Stimulated activated CD4-positive, alpha-beta T cell treated with anti-CD3 and anti-CD28 coated beads, Interleukin-1b, Interleukin-23, amount 100 ng/mL, for 24 hours (primary cell): ENCODE data around the gene PDGFC.

Experiments
- DNase-seq, 4 experiments: peaks; one replicate each; pipeline ENCODE4 v3.0.0-alpha.2; 2020; ENCODE audit warnings: low read depth in 4 of 4, low spot score in 1 of 4

PDGFC gene

DNA sequence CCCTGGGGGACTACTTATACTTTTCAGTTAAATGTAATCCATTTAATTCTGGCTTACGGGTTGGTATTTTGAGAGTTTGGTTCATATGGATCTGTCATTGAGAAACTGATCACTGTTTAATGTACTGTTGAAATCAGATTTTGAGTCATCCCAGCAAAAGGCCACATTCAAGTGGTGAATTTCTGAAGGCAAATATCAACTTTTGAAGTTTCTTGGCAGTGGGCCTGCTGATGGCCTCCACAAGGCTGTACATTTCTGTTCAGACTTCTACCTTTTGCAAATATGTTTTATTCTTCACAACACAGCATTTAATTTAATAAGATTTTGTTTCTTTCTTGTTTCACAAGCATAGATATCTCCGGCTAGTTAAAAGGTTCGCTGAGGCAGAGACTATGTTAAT, 138.7 kb downstream of the PDGFC start:
- no peak for DNase-seq

DNA sequence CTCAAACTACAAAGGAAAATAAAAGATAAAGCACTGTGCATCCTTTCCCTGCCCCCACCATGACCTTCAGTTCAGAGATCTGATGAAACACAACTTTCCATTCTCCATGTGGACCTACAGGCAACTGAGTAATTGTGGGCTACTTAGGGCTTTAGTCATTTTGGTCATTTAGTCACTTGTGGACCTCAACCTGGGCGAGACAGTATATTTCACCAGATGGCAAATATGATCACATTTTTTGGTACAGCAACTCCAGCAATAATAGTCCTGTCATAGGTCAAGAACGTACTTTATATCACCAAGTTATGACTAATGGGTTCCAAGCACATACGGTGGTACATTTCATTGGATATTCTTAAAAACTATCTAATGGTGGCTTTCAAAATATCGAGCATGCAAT, 141.2 kb downstream of the PDGFC start:
- DNase-seq, result no peak

DNA sequence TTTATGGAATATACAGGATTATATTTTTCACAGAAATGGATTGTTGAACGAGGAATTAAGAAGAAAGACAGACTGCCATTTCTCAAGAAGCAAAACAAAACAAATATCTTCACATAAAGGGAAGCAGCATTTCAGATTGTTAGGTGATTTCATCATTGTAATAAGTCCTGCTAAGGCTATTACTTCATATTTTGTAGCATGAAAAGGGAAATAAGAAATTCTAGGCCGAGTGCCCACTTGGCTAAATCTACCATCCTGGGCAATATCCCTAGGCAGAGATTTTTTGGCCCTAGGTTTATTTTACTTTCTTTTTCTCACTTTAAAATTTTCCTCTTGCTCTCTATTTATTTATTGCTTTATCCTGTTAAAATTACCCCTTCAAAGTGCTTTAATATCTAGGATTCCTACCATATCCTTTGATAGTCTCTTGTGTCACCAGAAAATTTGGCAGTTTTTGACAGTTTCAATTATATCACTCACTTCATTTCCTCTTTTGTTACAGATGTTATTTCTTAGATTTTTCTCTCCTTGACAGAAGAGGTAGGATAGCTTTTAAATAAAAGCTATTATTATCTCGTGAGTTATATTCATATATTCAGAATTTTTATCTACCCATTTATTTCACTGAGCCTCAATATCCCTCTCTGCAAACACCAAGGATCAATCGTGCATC, 142.3 kb downstream of the PDGFC start:
- no peak for DNase-seq

DNA sequence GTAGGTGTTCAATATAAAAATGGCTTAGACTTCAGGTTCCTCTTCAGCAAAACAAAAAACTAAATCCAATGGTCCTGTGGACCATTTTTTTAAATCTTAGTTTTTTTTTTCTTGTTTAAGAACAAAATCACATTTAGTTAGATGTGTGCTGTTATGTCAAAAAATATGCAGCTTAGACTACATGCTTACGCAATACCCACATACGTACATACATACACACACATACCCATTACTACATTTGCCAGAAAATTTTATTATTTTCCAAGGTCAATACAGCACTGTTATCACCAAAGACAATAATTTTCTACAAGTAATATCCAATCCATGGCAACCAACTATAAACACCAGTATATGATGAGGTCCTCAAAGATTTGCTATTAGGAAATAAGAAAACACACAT, 144.1 kb downstream of the PDGFC start:
- no peak for DNase-seq

DNA sequence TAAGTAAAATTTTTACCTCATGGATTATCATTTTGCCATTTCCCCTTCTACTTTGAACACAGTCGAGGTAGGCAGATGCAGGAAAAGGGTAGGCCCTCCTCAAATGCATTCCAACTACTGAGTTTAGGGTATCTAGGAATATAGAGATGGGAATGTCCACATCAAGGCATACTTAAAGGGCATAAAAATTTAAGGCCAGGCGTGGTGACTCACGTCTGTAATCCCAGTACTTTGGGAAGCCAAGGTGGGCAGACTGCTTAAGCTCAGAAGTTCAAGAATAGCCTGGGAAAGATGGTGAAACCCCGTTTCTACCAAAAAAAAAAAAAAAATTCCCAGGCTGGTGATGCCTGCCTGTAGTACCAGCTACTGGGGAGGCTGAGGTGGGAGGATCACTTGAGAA, 146.5 kb downstream of the PDGFC start:
- no peak for DNase-seq

DNA sequence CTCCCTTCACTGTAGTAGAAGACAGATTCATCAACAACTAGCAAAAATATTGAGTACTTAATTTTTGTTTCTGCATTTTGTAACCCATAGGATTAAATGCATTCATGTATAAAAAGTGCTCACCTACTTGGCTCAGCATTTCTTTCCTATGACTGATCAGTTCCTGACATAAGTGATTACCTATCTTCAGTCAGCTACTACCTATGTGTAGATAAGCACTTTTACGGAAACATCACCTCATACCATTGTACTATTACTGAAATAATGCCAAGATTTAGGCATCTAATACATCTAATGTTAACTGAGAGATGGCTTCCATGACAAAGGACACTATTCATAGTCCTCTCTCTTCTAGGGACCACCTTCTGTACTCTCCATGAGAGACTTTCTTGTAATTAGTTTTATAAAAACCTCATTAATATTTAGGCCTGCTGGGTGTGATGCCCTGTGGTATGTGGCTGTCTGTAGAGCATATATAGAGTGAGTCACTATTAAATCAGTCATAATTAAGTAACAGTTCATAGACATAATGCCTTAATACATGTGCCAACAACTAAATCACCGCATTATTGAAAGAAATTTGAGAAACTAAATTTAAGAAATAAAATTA, 147.0 kb downstream of the PDGFC start:
- no peak for DNase-seq

DNA sequence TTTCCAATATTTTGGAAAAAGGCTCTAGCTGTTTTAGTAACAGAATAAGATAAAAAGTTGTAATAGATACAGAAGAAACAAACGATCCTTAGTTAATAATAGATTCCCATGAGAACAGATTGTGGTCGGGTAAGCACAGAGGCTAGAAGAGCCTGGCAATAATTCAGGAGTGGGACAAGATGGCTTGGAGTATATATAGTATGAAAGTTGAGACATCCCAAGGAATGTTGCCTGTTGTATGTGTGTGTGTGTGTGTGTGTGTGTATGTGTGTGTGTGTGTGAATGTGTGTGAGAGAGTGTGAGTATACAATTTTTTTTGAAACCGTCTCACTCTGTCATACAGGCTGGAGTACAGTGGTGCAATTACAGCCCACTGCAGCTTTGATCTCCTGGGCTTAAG, 150.7 kb downstream of the PDGFC start:
- no peak for DNase-seq

DNA sequence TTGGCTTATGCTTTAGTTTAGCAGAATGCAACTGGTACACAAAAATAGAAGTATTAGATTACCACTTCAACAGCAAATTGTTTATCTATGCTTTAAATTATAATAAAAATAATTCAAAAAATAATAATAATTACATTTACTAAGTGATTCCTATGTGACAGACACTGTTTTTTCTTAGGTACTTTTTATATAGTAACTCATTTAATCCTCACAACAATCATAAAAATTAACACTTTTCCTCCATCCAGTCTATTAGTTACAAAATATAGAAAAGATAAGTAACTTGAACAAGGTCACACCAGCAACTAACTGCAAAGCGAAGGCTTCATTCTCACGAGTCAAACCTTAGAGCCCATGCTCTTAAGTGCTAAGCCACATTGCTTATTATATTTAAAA, 155.2 kb downstream of the PDGFC start:
- no peak for DNase-seq

DNA sequence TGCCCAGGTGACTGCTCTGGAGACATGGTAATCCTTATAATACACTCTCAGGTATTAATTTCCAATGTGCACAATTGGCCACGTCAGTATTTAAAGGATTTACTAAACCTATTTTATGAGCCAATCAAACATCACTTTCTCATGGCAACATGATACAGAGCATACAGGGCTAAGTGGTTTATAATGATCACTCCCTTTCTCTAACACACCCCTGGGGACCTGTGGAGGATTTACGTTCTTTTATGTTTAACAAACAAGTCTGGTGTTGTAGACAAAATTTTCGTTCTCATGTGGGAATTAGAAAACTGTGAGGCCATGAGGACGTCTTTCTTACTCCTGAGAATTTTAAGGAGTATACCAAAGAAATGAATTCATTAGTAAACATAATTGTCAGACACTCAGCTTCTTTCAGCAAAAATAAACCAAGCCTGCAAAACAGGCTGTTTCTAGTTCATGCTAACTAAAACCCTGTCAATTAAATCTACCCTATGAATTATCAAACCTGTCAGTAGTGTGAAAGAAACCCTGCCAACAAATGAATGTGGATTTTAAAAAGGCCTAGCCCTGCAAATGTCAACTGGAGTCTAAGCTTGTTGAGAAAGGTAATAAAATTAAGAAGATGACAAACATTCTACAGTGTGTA, 155.8 kb downstream of the PDGFC start:
- no peak for DNase-seq

DNA sequence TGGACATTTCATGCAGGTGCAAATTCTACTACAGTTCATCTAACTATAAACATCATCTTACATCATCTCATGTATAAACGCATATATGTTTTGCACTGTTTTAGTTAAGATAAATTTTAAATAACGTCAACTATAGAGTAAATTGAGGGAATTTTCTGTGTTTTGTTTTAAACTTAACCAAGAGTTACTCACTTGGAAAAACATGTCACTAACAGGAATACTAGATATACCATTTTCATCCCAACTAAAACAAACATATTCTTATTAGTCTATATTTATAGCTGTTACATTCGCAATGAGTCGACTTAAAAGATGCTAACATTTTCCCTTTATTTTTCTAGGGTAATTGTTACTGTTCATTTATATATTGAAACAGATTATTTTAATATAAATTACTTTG, 159.6 kb downstream of the PDGFC start:
- DNase-seq, result no peak

DNA sequence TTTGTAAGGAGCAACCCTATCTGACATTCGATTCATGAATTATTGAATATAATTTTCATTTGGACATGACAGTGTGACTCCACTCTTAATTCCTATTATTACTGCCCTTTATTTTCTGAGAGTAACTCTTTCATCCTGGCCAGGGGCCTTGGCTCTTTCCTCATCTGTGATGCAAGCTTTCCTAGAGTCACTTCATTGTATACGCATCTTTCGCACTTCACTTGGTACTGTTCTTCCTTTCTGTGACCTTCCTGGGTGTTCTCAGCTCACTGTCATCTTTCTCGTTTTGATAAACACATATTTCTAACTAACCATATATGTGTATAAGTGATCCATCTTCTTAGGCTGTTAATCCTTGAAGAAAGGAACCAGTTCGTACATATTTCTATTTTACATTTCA, 160.3 kb downstream of the PDGFC start:
- no peak for DNase-seq

DNA sequence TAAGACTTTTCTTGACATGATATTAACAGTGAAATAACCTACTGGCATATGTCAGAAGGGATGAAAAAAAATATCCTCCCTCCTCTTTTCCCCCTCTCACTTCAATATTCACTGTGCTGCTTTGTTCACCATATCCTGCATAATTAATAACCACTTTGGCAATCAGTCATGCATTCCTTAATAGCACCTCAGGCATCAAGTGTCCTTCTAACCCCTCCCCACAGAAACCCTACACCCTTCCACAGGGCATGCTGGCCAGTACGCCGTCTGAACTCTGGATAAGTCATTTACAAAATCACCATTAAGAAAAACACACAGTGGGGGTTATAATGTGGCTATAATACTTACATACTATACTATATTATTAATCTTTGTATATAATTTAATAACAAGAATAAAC, 165.9 kb downstream of the PDGFC start:
- DNase-seq, result no peak

DNA sequence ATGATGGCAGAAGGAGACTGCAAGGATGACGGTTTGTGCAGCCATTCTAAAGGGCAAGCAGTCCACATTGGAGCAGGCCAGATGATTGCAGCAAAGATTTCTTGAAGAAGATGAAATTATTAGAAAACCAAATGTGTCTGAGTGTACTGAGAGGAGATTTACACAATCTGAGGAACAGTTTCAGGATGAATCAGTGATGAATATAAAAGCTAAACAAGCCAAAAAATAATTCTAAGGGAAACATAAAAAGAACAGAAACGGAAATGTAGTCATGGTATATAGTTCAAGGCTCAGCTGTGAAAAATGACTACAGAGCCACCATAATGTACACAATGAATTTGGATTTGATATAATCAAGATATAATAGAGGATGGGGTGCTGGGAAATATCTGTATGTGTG, 168.5 kb downstream of the PDGFC start:
- no peak for DNase-seq

DNA sequence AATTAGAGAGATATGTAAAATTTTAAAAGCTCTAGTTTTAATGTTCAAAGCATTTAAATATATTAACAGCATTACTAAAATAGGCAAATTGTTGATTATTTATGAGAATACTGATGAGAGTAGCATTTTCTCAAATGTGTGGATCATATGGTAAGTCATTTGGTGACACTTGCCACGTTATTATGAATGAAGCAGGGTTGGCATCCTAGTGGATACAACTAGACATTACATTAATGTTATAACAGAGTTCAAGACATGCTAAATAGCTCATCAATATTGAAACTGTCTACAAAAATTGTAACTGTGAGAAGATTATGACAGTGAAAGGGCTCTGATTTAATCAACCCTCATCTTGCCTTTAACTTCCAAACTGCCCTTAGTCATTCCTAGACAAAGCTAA, 171.1 kb downstream of the PDGFC start:
- no peak for DNase-seq

DNA sequence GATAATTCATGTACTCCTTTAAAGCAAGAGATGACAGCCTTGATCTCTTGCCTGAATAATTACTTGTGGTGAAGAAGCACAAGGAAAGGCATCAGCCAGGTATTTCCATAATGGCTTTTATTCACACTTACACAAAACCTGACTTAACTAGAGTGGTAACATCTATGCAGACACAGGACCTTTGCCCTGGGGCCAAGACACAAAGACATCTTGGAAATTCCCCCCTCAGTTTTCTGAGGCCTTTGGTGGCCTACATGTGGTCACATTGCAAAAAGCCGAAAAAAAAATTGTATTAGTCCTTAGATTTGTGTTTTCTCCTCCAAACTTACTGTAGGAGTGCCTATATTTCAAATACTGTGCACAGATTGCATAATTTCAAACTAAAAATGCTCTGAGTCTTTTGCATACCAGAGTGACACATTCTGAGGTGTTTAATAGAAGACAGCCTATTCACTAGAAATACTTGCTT, 172.4 kb downstream of the PDGFC start:
- DNase-seq, result no peak

DNA sequence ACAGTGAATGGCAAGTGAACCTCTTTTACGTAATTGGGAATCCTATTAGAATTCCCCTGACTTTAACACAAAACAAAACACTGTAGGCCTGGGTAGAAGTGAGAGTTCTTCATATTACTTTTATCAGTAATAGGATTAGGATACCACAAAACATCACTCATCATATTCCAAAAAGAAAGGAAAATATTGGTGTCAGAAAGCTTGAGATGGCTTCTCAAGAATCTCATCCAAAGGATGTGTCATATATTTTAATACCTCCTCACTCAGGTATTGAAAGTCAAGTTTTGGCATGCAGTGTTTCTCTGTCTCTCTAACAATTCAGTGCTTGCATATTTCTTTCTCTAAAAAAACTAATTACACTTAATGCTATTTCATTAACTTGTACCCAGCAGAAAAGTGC, 173.2 kb downstream of the PDGFC start:
- DNase-seq, result no peak

DNA sequence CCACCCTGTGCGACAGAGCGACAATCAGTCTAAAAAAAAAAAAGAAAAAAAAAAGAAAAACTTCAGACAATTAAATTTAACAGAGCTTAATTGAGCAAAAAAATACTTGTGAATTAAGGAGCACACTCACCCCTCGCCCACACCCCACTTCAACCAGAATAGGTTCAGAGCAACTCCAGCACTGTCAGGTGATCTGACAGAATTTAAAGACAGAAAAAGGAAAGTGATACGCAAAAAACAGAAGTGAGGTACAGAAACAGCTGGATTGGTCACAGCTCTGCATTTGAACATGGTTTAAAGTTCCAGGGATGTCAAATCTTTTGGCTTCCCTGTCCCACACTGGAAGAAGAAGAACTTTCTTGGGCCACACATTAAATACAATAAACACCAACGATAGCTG, 174.4 kb downstream of the PDGFC start:
- no peak for DNase-seq

DNA sequence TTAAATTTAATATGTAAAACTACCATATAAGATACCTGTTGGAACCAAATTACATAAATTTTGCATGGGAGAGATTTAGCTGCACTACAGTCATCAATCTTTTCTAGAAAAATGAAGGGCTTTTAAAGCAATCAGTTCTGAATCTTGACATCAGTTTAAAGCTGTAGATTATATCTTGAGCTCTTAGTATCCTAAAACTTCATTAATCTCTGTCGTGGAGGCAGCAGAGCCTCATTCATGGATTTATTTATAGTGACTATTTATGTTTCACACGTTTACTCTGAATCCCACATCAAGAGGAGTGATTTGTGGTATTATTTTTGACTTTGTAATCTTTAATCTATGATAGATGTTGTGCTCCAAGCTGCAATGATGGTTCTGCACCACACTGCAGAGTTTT, 175.9 kb downstream of the PDGFC start:
- DNase-seq, result no peak

DNA sequence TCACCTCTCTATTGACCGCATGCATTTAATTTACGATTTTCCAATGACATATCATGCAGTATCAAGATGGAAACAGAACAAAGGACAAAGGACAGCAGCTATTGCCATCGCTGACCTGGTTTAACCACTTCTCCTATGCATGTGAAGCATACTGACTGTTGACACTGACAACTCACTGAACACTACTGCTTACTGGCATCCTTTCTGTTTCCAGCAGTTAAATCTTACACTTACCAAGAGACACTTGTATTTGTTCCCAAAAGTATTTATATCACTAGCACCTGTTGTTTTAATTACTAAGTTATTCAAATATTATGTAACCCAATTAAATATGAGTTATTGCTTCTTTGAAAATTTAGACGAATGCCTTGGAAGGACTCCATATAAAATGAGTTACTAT, 176.7 kb downstream of the PDGFC start:
- no peak for DNase-seq

DNA sequence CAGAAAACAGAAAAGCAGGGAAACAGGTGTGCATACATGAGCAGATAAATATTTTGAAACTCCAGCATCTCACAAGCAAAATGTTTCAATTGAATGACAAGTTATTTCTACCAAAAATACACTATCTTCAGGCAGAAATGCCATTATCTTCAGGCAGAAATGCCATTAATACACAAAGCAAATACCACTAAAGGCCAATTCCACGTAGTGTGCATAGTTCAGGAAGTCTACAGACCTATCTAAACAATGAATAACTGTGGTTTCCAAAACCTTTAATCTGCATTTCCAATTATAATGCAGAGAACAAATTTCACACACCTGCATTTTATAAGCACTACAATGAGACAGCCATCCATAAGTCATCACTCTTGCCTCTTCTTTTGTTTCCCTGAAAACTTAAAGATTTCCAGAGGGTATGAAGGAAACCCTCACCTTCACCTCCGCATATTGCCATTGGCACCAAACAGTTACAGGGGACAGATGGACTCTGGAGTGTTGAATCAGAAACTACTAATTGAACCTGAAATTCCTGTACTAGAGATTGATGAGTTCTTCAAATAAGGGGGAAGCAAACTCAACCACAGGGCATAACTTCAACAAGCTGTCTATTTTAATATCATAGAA, 179.0 kb downstream of the PDGFC start:
- DNase-seq, result no peak

DNA sequence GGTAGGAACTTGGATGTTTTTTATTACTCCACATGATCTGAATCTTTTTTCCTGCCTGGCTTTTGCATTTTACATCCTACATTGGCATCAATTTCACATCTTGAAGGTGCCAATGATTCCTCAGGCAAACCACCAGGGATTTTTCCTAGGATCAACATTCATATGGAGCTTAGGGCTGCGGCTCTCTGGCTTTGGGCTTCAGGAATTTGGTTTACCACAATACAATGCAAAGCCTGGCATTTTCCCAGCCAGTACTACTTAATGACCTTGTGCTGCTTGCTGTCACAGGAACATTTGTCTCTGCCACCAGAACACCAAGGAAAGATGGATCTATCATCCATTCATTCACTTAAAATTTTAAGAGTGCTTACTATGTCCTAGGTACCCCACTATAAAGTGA, 180.7 kb downstream of the PDGFC start:
- DNase-seq, result no peak

DNA sequence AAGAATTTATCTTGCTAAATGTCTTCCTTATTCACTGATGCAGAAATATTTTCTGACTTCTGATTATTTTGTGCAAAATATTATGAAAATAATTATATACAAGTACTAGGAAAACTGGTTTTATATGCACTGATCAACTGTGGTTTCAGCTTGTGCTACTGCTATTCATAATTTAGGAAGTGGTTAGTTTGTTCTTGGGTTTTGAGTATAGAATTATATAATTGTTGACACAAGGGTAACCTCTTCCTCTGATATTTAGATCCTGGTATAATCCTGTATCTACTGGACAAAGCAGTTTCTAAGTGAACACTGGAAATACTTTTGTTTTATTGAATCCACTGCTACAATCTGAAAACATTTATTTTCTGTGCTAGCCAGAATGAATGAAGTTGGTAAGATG, 182.8 kb downstream of the PDGFC start:
- DNase-seq, result no peak
